ENCODE results near the gene TGFBR3.

The TGFBR3 gene

GRCh38 chr1:91885716-91886506, at the start of gene TGFBR3:
Gene TGFBR3 (minus strand): TSS chr1:91886151. CDS start chr1:91861531, 24,620 bp downstream.
- peak; percentile 40 to 60 (median 52) for DNase-seq

DNA sequence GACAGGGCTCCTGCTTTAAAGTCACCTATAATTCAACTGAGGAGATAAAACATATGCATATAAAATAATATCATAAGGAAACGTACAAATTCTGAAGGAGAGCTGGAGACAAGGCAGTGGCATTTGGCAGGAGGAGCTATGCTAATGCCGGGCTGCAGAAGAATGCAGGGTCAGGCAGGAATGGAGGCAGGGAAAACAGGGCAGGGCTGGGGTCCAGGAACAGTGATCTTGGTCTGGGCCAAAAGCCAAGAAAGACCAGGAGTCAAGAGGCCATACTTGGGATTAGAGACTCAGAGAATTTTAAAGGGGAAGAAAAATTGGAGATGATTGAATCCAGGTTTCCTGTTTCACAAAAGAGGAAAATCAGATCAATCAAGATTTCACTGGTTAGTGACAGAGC, 43.3 kb upstream of the TGFBR3 start:
- no peak for DNase-seq

DNA sequence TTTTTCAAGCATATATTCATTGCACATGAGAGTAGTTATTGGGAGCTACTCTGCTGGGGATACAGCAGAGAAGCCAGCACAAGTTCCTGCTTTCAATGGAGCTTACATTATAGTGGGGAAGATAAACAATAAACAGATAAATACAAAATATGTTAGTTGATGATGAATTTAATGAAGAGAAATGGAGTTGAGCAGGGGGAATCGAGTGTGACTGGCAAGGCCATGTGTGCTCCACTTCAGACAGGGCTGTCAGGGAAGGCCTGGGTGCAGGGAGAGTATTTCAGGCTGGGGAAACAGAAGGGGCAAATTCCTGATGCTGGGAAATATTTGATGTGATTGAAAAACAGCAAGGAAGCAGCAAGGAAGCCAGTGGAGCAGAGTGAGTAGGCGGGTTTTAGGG, 42.1 kb upstream of the TGFBR3 start:
- no peak for DNase-seq

DNA sequence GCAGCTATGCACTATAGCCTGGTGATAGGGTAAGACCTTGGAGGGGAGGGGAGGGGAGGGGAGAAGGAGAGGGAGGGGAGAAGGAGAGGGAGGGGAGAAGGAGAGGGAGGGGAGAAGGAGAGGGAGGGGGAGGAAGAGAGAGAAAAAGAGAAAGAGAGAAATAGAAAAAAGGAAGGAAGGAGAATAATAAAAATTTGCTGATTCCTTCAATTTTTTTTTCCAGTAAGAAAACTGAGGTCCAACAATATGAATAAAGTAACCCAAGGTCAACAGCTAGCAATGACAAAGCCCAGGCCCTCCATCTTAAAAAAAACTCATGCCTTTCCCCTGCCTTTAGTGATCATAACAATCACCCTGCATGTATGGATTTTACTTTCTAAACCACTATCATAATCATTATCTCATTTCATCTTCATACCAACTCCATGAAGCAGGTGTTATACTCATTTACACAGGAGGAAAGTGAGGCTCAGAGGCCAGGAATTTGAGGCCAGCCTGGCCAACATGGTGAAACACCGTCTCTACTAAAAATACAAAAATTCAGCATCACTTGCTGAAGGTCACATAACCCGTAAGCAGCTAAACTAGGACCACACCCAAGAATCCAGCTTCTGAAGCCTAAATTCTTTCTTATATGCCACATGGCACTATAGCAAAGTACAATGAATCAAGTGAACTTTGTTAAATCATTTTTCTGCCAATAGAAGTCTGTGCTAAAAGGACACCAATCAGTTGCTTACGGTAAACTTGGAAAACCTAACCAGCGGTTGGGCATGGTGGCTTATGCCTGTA, 39.9 kb upstream of the TGFBR3 start:
- no peak for DNase-seq

- no peak for DNase-seq
Measured at GRCh38 chr1:91924146-91924545, 38.2 kb upstream of the TGFBR3 start.

DNA sequence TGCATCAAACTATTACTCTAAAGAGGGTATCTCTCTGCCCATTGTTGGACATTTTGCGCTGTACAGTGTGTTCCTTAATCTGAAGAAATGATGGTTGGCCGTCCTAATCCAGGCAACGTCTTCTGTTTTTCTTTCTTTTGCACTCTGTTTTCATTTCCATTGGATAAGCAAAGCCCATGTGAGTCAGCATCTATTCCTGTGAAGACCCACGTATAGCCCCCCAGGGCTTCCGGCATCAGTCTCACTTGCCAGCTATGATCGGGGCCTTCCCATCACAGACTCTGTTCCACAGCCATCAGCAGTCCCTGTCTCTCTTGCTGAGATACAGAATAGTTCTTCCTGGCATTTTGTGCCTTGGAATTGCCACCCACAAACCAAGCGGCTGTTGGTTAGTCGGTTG, 34.0 kb upstream of the TGFBR3 start:
- no peak for DNase-seq

DNA sequence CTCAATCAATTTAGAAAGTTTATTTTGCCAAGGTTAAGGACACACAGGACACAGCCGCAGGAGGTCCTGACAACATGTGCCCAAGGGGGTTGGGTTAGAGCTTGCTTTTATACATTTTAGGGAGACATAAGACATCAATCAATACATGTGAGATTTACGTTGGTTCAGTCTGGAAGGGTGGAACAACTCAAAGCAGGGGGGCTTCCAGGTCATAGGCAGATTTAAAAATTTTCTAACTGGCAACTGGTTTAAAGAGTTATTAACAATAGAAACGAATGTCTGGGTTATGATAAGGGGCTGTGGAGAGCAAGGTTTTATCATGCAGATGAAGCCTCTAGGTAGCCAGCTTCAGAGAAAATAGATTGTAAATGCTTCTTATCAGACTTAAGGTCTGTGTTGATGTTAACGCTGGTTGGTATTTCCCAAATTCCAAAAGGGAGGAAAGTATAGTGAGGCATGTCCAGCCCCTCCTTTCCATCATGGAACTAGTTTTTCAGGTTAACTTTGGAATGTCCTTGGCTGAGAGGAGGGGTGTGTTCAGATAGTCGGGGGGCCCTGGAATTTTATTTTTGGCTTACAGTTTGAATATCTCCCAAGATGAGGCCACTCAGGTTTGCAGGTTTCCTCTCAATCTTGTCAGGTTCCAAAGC, 31.0 kb upstream of the TGFBR3 start:
- DNase-seq: no peak

- DNase-seq: no peak
Measured at GRCh38 chr1:91916046-91916445, 30.1 kb upstream of the TGFBR3 start.

DNA sequence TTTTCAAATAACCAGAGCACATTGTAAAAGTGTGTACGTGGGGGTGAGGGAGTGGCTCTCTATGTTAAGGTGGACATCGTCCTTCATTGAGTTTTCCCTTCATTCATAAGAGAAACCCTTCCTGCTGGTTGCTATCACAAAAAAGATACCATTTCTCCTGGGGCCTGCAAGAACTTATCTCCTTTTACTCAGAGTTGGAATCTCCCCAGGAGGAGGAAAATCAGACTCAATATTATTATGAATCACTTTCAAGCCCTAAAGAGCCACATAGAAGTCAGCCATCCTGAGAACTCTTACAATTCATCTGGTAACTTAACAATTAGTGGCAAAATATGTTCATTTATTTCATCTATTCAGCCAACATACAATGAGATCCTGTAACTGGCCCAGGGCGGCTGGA, 27.1 kb upstream of the TGFBR3 start:
- no peak for DNase-seq

DNA sequence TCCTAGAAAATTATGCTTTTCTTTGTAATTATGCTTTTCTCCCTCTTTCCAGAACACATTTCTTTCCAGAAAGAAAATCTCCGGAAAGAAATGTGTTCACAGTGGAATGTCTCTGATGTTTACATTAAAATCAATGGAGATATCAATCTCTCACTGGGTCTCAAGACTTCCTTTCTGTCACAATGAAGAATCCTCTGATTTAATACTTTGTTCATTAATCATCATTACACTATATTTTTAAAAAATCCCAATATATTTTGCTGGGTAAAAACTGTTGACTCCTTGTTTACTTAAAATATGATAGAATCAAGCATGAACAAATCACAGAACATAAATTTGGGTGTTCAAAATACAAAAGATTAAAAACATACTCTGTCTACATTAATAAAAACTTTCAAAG, 26.3 kb upstream of the TGFBR3 start:
- no peak for DNase-seq

- DNase-seq: no peak
Measured at GRCh38 chr1:91901231-91901630, 15.3 kb upstream of the TGFBR3 start.

DNA sequence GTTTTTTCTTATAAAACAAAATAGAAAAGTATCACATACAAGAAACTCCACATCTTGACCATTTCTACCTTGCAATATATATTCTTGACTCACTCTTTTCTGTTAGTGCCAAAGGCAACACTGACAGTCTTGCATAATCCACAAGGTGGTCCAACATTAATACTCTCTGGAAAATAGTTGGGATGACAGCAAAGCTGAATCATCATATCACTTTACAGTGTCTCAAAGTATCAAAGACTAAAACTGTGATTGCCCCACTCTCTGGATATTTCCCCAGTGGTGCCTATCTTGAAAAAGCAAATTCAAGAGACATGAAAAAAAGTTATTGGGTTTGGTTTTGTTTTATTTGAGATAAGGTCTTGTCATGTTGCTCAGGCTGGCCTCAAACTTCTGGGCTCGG, 14.6 kb upstream of the TGFBR3 start:
- DNase-seq: no peak

DNA sequence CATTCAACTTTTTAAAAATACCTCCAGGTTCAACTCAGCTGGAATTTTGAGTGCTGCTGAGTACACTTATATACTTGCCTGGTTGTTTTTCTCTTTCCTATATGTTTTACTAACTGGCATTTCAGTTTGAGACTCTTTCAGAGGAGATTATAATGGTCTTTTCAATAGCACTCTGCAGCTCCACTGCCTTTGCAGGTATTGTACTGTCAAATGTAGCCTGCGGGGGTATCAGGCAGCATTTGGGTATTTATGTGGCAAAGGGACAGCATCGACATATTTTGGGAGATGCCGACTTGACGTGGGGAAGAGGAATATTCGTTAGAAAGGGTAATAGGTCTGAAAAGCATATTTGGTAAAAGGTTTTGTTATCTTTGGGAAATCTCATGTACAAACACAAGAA, 11.1 kb upstream of the TGFBR3 start:
- no peak for DNase-seq

- no peak for DNase-seq
Measured at GRCh38 chr1:91895832-91896556, 10.0 kb upstream of the TGFBR3 start.

GRCh38 chr1:91894036-91894761, 8.2 kb upstream of the TGFBR3 start:
- no peak for DNase-seq

DNA sequence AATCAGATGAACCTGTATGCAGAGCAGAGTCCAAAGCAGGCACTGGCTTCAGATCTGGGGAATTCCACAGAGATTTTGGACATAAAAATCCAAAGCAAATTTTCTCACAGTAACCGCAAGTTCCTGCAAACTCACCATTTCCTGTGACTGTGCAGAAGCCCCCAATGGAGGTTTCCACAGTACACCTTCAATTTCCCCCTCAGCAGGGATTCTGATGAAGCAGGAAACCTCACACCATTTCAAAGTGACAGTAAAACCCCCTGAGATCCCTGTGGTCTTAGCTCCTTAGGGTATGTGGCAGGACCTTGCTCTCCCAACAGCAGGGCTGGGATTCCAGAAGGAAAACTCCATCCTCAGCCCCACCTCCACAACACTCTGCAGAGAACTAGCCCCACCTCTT, 6.0 kb upstream of the TGFBR3 start:
- DNase-seq: no peak

GRCh38 chr1:91891454-91891853, 5.5 kb upstream of the TGFBR3 start:
- no peak for DNase-seq

GRCh38 chr1:91889717-91890459, 3.9 kb upstream of the TGFBR3 start:
- DNase-seq: no peak

- no peak for DNase-seq
Measured at GRCh38 chr1:91885213-91885715, 687 bp downstream of the TGFBR3 start.

- DNase-seq: no peak
Measured at GRCh38 chr1:91884459-91885212, 1.3 kb downstream of the TGFBR3 start.

DNA sequence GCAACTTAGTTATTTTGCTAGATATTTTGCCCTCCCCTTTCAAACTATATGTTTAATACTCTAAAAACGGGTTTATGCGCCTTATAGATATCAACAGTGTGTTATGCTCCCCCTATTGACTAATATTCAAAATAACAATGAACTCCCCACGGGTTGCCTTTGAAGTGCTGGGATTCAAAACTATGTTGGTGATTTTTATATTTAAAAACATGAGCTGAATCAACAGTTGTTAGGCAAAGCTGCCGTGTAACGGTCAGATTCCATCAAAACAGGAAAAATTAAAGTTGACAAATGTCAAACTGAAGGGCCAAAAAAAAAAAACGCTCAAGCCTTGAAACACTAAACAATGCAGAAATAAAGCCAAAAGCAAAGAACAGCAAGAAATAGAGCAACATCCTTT, 2.5 kb downstream of the TGFBR3 start:
- no peak for DNase-seq
